Neural progenitor cell (in vitro differentiated cells): Measurements from ENCODE around the gene MT1M. TPM values are rescaled to one million over a fixed set of nuclear protein-coding genes. Genes with fewer than 3 reads are reported as not detected.

Source experiments
- DNase-seq: peaks from one replicate; pipeline ENCODE4 v3.0.0-alpha.2; 2016; ENCODE audit warnings: low spot score
- H2AFZ ChIP-seq: fragments of 200-600 bp; sonication (generic); replicated peaks from 2 replicates; pipeline ENCODE4 v1.6.1; 2016; ENCODE audit warnings: antibody characterized with exemption
- H3F3A ChIP-seq: fragments of 200-600 bp; sonication (generic); 2 replicates; pipeline ENCODE4 v1.6.1; 2016; ENCODE audit warnings: antibody characterized with exemption, low read depth
- H3K27ac ChIP-seq: fragments of 200-600 bp; sonication (generic); 2 replicates; pipeline ENCODE4 v1.5.1; 2016; ENCODE audit warnings: mild to moderate bottlenecking
- H3K27me3 ChIP-seq: fragments of 200-600 bp; sonication (generic); 2 replicates; pipeline ENCODE4 v1.6.1; 2016; ENCODE audit warnings: mild to moderate bottlenecking, moderate library complexity
- H3K36me3 ChIP-seq: fragments of 200-600 bp; sonication (generic); 2 replicates; pipeline ENCODE4 v1.5.1; 2016
- H3K4me1 ChIP-seq: fragments of 200-600 bp; sonication (generic); 2 replicates; pipeline ENCODE4 v1.6.1; 2016; ENCODE audit warnings: mixed run types
- H3K4me2 ChIP-seq: fragments of 200-600 bp; sonication (generic); 2 replicates; pipeline ENCODE4 v1.6.1; 2016
- H3K4me3 ChIP-seq: fragments of 200-600 bp; sonication (generic); 2 replicates; pipeline ENCODE4 v1.5.1; 2016
- H3K79me2 ChIP-seq: fragments of 200-600 bp; sonication (generic); 2 replicates; pipeline ENCODE4 v1.6.1; 2016; ENCODE audit warnings: low read depth
- H3K9ac ChIP-seq: fragments of 200-600 bp; sonication (generic); 2 replicates; pipeline ENCODE4 v1.6.1; 2016
- H3K9me3 ChIP-seq: fragments of 200-600 bp; sonication (generic); 2 replicates; pipeline ENCODE4 v1.5.1; 2016; ENCODE audit warnings: low read depth
- H4K20me1 ChIP-seq: fragments of 200-600 bp; sonication (generic); 2 replicates; pipeline ENCODE4 v1.6.1; 2016; ENCODE audit warnings: low read depth
- H3K27ac Mint-ChIP-seq: 3 replicates; pipeline ENCODE4 v1.8.0; 2021; ENCODE audit warnings: mixed read lengths
- H3K27me3 Mint-ChIP-seq: 2 replicates; pipeline ENCODE4 v1.8.0; 2022; ENCODE audit warnings: low read depth, mild to moderate bottlenecking, inconsistent platforms, moderate library complexity, mixed read lengths; ENCODE audit not compliant: insufficient read depth
- H3K36me3 Mint-ChIP-seq: 3 replicates; pipeline ENCODE4 v1.8.0; 2021; ENCODE audit warnings: mixed read lengths
- H3K4me1 Mint-ChIP-seq: 3 replicates; pipeline ENCODE4 v1.8.0; 2021; ENCODE audit warnings: mixed read lengths
- H3K4me3 Mint-ChIP-seq: 3 replicates; pipeline ENCODE4 v1.8.0; 2021; ENCODE audit warnings: mild to moderate bottlenecking, moderate library complexity, mixed read lengths
- H3K9me3 Mint-ChIP-seq: 3 replicates; pipeline ENCODE4 v1.8.0; 2020; ENCODE audit warnings: mixed read lengths
- CTCF ChIP-seq: fragments of 200-600 bp; sonication (generic); IDR thresholded peaks from 2 replicates; pipeline ENCODE4 v1.5.1; 2017; ENCODE audit warnings: antibody characterized with exemption, mild to moderate bottlenecking
- EZH2 ChIP-seq: fragments of 200-600 bp; sonication (generic); IDR thresholded peaks from 2 replicates; pipeline ENCODE4 v1.6.1; 2017; ENCODE audit warnings: antibody characterized with exemption, mild to moderate bottlenecking, moderate library complexity
- EZH2phosphoT487 ChIP-seq: fragments of 200-600 bp; sonication (generic); IDR thresholded peaks from 2 replicates; pipeline ENCODE4 v1.6.1; 2017; ENCODE audit warnings: antibody characterized with exemption
- total RNA-seq: library from RNA; depleted of rRNA; stranded (reverse); fragments of >200 nt; gene quantifications from 2 replicates; pipeline ENCODE4 v1.2.3, GENCODE V29; 2015; ENCODE audit warnings: low replicate concordance

MT1M gene
- total RNA-seq, 1 donor from 2014 or later = not detected

GRCh38 chr16:56610609-56611111 is 21.8 kb upstream of the MT1M start:
- no peak overlapping the region for H2AFZ ChIP-seq
- H3K9me3 Mint-ChIP-seq = no peaks in the 10 kb centered on the region
- H3K79me2 ChIP-seq = no peaks in the 10 kb centered on the region
- H3K4me3 ChIP-seq = no peak overlapping the region
- H3K4me2 ChIP-seq = no peak overlapping the region
- H3F3A ChIP-seq = peaks cover 24% of the 10 kb centered on the region
- H3K27ac Mint-ChIP-seq = no peak overlapping the region
- H3K27ac ChIP-seq = no peak overlapping the region
- DNase-seq = no peak
- no peaks in the 10 kb centered on the region for H3K36me3 Mint-ChIP-seq
- no peaks in the 10 kb centered on the region for H3K36me3 ChIP-seq
- H3K9me3 ChIP-seq = no peaks in the 10 kb centered on the region
- TF ChIP-seq EZH2 = no peak
- peaks cover 16% of the 10 kb centered on the region for H4K20me1 ChIP-seq
- peaks cover 100% of the 10 kb centered on the region for H3K27me3 ChIP-seq
- H3K27me3 Mint-ChIP-seq = peaks cover 21% of the 10 kb centered on the region
- H3K4me1 ChIP-seq = peaks cover 18% of the 10 kb centered on the region
- H3K4me3 Mint-ChIP-seq = no peak overlapping the region
- H3K4me1 Mint-ChIP-seq = peaks cover 35% of the 10 kb centered on the region
- no peak overlapping the region for H3K9ac ChIP-seq

GRCh38 chr16:56611281-56611833 is 21.1 kb upstream of the MT1M start:
- TF ChIP-seq CTCF (no peak), EZH2 (no peak), EZH2phosphoT487 (no peak)
- Mint-ChIP-seq H3K4me3 (peak overlapping the region; percentile 58), H3K27ac (no peak overlapping the region), H3K9me3 (no peaks in the 10 kb centered on the region), H3K4me1 (peaks cover 35% of the 10 kb centered on the region), H3K27me3 (peaks cover 25% of the 10 kb centered on the region), H3K36me3 (no peaks in the 10 kb centered on the region)
- Histone ChIP-seq H3K9ac (no peak overlapping the region), H3F3A (peaks cover 24% of the 10 kb centered on the region), H4K20me1 (peaks cover 16% of the 10 kb centered on the region), H3K4me3 (no peak overlapping the region), H3K27me3 (peaks cover 100% of the 10 kb centered on the region), H3K9me3 (no peaks in the 10 kb centered on the region), H3K79me2 (no peaks in the 10 kb centered on the region), H3K36me3 (no peaks in the 10 kb centered on the region), H3K4me1 (peaks cover 18% of the 10 kb centered on the region), H2AFZ (no peak overlapping the region), H3K27ac (no peak overlapping the region), H3K4me2 (no peak overlapping the region)
- DNase-seq = no peak

DNA sequence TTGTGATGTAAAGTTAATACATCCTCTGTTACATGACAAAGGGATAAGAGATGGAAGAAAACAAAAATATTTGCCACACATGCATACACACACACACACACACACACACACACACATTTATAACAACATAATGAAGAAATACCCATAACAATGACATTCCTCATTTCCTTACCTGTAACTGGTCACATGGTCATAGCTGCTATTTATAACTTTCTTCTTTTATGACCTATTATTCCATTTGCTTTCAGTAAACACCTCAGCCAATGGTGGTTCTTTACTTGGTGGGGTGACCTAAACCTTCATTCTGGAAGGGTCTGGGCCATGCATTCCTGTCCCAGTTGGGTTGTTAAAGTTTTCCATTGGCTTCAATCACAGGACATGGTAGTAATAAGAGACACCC is 18.8 kb upstream of the MT1M start:
- DNase-seq = no peak
- H3K9me3 ChIP-seq = no peaks in the 10 kb centered on the region
- no peak overlapping the region for H2AFZ ChIP-seq
- no peak overlapping the region for H3K27ac ChIP-seq
- H3K4me1 ChIP-seq = peaks cover 24% of the 10 kb centered on the region
- H3K9ac ChIP-seq = no peak overlapping the region
- no peak overlapping the region for H3K4me3 Mint-ChIP-seq
- H3K36me3 Mint-ChIP-seq = no peaks in the 10 kb centered on the region
- no peak overlapping the region for H3K4me2 ChIP-seq
- H3K79me2 ChIP-seq = no peaks in the 10 kb centered on the region
- no peak overlapping the region for H3K27ac Mint-ChIP-seq
- TF ChIP-seq EZH2phosphoT487 (no peak), CTCF (no peak), EZH2 (no peak)
- H3K36me3 ChIP-seq = no peaks in the 10 kb centered on the region
- H3K4me3 ChIP-seq = no peak overlapping the region
- peaks cover 100% of the 10 kb centered on the region for H3K27me3 ChIP-seq
- peaks cover 38% of the 10 kb centered on the region for H3K4me1 Mint-ChIP-seq
- peaks cover 40% of the 10 kb centered on the region for H3K27me3 Mint-ChIP-seq
- peaks cover 2% of the 10 kb centered on the region for H3K9me3 Mint-ChIP-seq
- peaks cover 11% of the 10 kb centered on the region for H3F3A ChIP-seq
- H4K20me1 ChIP-seq = peaks cover 28% of the 10 kb centered on the region

GRCh38 chr16:56614549-56614991 is 17.9 kb upstream of the MT1M start:
- peaks cover 44% of the 10 kb centered on the region for H3K27me3 Mint-ChIP-seq

More at GRCh38 chr16:56614549-56614991, 17.9 kb upstream of the MT1M start:
- Histone ChIP-seq H2AFZ (no peak overlapping the region), H3F3A (peaks cover 3% of the 10 kb centered on the region), H3K79me2 (no peaks in the 10 kb centered on the region), H3K9ac (no peak overlapping the region), H3K27ac (no peak overlapping the region), H3K4me1 (peaks cover 15% of the 10 kb centered on the region), H3K4me2 (no peak overlapping the region), H3K36me3 (no peaks in the 10 kb centered on the region), H3K27me3 (peaks cover 100% of the 10 kb centered on the region), H3K4me3 (no peak overlapping the region), H3K9me3 (no peaks in the 10 kb centered on the region), H4K20me1 (peaks cover 20% of the 10 kb centered on the region)
- Mint-ChIP-seq H3K27ac (no peak overlapping the region), H3K4me1 (peaks cover 29% of the 10 kb centered on the region), H3K9me3 (peaks cover 2% of the 10 kb centered on the region), H3K36me3 (peaks cover under 1% of the 10 kb centered on the region), H3K4me3 (no peak overlapping the region)
- TF ChIP-seq EZH2phosphoT487 = no peak
- TF ChIP-seq EZH2 = no peak
- no peak for TF ChIP-seq CTCF
- no peak for DNase-seq
